DMS 273 (cell line): ENCODE measurements around the gene USP40.

Experiments
- DNase-seq: peaks from one replicate; lab custom pipeline; 2025; ENCODE audit not compliant: unreplicated experiment; lab: John Stamatoyannopoulos, UW

The USP40 gene

DNA sequence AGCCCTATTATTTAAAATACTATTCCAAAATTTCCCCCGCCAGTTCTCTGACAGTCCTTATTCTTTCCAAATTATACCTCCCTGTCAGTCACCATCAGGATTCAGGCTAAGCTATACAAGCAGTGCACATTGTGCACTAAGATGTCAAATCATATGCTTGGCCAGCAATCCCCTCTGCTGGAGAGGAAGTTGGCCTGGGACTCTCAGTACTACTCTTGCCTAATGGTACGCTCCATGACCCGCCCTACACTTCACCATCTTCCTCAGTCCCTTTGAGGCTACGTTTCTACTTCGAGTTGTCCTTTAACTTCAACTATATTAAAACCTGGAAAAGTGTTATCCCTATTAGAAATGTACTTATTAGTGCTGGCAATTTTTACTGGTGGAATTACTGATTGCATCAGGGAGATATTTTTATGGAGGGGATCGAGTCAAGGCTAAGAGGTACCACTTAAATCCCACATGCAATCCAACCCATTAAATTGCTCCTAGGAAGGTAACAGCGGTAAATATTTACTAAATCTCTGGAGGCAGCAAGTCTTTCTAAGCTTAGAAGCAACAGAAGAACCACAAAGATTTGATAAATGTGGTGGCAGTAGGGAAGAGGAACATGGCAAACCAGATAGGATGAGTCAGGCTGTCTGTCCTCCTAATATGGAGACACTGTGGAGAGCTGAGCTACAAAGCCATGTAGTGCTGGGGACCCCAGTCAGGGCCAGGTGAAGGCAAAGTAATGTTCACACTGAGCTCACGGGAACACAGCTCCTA is 2.7 kb downstream of the USP40 start:
- DNase-seq = no peak

DNA sequence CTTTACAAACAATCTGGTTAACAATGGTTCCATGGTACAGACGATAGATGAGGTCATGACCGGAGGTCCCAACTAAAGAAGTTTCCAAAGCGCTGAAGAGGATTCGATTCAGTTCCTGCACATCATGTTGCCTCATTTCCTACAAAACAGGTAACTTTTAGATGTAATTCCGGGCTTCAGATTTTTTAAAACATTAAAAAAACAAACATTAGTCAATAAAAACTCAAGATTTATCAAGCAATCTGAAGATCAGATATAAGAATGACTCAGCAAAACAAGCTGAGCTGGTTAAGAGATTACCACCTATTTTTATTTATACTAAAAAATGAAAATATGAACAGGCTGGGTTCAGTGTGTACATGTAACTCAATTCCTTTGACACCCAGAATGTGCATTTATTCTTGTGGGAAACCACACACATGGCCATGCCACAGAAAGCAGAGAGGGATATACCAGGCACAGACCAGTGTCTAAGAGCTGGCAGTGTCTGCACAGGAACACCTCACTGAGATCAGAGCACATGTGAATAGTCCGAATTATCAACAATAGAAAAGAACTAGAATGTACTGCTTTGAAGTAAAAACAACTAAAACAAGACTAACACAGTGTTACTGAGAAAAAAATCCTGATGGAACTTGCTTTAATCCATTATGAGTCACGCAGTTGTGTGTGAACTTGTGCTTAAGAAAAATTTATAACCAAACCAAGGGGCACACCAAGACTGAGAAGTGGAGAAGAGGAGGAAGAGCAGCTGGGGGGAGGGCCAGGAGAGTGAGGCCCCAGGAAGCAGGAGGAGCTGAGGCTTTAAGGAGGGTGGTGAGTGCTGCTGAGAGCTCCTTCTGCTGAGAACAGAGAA is 9.5 kb downstream of the USP40 start:
- DNase-seq = no peak

DNA sequence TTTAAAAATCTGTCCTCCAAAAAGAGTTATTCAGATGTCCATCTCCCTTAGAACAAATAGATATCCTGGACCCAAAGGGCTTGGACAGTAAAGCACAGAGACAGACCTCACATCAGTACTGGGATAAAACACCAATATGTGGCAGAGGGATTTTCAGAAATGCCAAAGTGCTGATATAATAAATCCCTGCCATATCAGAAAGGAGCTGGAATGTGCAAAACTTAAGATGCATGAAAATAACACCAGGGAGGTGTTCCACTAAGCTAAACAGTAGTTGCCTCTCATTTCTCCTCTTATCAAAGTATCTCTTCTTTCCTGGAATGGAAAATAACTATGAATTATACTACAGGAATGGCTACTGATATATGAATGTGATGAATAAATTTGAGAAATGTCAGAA is 13.2 kb downstream of the USP40 start:
- DNase-seq = no peak

DNA sequence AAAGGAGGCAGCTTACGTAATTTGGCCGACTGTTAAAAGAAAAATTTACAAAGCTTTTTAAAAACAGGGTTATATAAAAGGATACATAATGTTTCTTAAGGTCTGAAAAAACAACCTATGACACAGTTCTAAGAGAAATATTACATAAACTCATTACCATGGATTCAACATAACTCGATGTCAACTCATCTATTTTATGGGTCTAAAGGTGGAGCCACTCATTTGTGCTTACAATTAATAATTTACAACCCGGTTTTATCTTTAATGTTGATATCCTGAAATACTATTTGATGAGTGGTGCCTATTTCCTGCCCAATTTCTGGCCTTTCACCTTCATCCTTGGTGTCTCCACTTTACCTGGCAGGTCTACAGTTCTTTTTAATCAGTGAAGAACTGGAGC is 15.1 kb downstream of the USP40 start:
- no peak for DNase-seq

DNA sequence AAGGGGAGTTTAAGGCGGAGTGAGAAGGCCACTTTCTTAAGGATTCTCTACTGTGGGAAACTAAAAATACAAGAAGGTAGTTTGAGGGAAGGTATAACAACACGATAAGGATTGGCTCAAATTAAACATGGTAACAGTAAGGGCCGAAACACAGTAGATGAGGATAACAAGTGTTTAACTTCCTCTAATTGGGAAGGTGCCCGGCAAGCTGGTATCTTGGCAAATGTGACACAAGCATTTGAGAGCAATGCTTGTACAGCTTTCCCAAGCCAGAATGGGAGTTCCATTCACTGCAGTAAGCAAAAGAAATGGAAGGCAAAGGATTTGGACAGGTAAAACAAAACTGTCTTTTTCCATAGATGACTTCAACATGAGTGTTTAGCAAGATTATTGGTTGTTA is 19.8 kb downstream of the USP40 start:
- peak; percentile 3 for DNase-seq

DNA sequence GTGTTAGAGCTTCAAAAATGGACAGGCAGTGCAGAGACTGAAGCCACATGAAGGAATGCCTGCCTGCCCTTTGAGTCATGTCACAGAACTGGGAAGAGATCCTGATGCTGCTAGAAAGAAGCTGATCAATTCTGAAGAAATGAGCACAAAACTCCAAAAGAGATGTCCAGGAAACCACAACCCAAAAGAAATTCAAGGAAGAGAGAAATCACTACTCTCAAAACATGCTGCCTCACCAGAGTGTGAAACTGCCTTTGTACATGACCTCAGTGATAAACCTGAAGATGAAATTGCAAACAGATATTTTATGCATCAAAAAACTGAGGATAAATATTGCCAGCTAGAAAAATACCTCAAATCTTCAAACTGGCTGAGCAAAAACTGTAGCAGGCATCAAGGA is 20.5 kb downstream of the USP40 start:
- DNase-seq = no peak

DNA sequence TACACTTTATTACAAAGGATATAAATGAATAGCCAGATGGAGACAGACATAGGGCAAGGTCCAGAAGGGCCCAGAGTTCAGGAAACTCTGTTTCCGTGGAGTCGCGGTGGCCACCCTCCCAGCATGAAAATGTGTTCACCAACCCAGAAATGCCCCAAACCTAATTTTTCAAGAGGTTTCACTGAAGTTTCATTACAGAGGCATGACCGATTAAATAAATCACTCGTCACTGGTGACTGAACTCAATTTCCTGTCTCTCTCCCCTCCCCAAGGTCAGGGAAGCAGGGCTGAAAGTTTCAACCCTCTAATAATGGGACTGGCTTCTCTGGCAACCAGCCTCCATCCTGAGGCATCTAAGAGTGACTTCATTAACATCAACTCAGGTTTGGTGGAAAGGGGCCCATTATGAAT is 22.4 kb downstream of the USP40 start:
- no peak for DNase-seq

DNA sequence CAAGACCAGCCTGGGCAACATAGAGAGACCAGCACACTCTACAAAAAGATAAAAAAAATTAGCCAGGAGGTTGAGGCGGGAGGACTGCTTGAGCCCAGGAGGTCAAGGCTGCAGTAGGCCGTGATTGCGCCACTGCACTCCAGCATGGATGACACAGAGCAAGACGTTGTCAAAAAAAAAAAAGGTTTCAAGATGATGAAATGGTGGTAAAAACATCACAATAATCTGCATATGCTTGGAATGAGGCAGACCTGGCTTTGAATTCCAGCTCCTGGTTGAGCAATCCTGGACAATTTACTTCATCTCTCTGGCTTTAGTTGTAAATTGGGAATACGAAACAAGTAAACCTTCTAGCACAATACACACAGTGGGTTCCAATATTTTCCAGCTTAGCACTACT is 24.1 kb downstream of the USP40 start:
- DNase-seq = no peak

DNA sequence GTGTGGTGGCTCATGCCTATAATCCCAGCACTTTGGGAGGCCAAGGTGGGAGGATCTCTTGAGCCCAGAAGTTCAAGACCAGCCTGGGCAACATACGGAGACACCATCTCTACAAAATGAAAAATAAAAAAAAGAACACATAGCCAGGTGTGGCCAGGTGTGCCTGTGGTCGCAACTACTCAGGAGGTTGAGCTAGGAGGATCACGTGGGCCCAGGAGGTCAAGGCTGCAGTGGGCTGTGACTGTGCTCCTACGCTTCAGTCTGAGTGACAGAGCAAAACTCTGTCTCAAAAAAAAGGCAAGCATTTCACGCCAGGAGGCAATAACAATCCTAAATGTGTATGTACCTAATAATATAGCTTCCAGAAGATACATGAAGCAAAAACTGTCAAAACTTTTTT is 27.8 kb downstream of the USP40 start:
- DNase-seq = no peak

DNA sequence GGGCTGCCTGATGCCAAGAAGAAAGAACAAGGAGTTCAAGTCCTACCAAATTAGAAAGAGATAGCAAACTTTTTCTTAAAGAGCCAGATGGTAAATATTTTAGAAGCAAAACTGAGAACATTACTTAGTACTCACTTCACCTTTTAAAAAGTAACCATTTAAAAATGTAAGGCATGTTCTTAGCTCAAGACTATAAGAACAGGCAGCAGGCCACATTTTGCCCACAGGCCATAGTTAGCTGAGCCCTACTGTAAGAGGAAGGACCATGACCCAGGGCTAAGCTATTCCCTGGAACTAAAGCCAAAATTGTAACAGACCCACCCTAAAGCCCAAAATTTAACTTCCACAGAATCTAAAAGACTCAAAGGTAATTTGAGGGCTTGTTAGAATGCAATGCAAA is 31.3 kb downstream of the USP40 start:
- no peak for DNase-seq

DNA sequence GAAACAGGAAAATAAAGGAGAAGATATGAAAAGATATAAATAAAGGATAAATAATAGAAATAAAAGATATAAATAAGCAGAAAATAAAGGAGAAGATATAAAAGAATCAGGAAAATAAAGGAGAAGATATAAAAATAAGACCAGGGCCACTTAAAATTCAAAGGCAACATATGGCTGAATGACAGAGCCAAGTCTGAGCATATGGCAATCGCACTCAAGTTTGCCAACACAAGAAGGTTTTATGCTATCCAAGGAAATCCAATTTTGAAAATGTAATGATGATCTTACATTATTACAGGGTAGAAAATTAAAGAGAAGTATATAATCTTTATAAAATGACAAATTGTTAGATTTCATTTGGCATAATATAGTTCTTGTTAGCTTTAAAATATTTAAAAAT is 33.6 kb downstream of the USP40 start:
- DNase-seq = peak; percentile 75

DNA sequence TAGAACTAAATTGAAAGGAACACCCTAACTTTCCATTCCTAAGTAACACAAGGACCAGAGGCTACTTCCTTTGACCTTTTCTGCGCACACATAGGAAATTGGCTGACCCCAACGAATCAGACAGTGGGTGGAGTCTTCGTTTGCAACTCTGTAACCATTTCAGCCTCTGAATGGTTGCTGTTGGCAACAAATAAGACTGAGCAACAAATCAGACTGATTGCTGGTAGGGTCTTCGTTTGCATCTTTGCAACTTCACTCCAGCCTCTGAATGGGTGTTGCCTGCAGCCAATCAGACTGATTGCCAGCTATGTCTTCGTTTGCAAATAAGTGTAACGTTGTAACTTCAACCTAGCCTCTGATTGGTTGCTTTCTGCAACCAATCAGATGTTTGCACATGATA is 34.6 kb downstream of the USP40 start:
- peak; percentile 11 for DNase-seq

DNA sequence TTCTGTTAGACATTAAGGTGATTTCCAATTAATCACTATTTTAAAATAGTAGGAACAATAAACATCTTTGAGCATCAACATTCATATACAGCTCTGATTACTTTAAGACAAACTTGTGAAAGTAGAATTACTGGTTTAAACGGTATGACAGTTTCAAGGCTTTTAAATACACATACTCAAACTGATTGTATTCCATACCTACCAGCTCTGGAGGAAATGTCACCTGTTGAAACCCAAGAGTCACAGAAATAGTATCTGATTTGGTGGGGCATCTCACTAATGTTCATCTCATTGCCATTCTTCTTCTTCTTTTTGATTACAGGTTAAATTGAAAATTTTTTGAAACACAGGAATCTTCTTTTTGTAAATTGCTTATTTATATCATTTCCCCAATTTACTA is 36.2 kb downstream of the USP40 start:
- no peak for DNase-seq

DNA sequence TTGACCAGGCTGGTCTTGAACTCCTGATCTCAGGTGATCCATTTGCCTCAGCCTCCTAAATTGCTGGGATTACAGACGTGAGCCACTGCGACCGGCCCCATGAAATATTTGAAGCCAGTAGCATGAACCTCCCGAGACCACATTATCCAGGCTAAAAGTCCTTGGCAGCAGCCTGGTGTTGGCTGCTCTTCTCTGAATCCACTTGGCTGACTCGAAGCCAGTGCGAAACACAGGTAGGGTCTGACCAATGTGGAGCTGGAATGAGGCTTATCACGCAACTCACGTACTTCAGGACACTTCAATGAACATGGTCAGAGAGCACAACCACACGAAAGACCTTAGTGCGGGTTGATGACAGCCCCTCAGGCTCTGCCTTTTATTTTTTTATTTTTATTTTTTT is 38.4 kb downstream of the USP40 start:
- no peak for DNase-seq

DNA sequence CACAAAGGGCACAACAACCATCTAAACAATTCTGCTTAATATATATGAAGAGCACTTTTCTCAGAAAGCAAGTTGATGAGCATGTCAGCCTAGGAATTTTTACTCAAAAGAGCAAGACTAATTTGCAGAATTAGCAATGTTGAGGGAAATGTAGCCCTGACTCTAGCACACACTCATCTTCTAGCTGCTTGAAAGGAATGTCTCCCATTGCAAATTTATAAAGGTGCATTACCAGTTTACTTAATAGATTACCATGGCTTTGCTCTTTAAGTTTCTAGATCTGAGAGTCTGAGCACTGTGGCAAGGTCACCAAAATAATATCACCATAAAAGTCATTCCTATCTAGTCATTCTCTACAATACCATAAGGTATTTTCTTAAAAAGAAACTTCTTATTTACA is 40.8 kb downstream of the USP40 start:
- DNase-seq = no peak

DNA sequence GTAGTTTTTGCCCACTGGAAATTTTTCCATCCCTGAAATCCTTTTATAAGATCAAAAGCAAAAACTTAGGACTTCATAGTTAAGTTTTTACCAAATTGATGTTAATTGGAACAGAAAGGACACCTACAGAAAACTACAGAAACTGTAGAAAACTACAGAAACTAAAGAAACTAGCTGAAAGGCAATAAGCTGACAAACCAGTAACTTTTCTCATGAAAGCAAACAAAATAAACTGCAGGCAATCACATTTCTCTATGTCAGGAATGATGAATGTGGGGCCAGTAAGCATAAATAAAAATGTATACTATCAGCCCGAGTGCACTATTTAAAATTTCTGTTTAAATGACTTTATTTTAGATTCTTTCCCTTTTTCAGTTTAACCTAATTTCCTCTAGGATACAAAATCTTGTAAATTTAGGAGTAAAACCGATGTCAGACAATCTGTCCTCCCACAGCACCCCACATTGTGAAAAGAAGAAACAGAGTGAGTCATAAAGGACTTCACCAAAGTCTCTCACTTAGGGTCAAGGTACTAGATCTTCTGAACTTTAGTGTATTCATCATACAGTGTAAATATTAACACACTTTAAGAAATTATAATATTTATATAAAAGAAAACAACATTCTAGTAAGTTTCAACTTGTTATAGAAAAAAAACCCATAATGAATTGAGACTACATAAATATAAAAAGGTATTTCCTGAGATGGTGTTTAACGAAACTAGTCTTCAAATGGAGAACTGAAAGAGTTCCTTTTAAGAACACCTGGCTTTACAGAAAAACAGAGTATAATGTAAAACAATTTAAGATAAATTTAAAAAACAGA is 46.6 kb downstream of the USP40 start:
- DNase-seq = no peak

DNA sequence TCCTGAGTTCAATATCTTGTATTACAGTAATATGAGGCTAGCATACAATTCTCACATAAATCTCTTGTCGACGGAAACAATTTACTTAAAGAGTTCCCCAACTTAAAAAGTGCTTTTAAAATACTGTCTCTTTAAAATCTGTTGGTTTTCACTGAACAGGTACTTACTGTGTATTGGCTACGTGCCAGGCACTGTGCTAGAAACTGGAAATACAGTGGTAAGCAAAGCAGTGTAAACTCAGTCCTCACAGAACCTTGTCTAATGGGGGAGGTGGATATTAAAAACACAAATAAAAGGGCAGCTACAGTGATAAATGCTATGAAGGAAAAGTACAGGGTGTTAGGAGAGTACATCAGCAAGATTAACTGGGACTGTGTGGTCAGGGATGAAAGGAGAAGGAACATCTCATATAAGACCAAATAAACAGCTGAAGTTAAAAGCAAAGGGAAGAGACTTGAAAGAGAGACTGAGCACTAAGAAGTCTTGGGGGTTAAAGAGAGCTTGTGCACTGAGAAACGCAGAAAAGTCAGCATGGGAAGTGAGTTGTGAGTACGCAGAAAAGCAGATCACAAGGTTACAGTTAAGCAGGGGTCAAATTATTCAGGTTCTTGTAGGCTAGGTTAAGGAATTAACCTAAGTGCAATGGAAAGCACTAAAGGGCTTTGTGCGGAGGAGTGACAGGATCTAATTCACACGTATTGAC is 52.5 kb downstream of the USP40 start:
- peak; percentile 6 for DNase-seq

DNA sequence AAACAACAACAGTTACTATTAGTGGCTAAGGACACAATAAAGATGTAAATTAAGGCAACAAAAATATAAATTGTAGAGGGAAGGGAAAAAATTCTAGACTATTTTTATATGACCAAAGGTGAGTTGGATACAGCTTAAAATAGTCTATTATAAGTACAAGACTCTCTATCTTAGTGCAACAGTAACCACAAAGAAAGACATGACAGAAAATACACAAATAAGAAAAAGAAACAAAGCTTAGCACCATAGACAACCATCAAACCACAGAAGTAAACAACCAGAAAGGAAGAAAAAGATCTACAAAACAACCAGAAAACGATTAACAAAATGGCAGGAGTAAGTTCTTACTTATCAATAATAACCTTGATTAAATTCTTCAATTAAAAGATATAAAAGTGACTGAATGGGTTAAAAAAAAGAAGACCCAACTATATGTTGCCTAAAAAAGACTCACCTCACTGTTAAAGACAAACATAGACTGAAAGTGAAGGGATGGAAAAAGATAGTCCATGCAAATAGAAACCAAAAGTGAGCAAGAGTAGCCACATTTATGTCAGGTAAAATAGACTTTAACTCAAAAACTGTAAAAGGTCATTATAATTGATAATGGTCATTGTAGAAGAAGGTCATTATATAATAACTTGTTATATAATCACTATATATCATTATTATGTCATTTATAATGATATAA is 62.5 kb downstream of the USP40 start:
- DNase-seq = no peak

DNA sequence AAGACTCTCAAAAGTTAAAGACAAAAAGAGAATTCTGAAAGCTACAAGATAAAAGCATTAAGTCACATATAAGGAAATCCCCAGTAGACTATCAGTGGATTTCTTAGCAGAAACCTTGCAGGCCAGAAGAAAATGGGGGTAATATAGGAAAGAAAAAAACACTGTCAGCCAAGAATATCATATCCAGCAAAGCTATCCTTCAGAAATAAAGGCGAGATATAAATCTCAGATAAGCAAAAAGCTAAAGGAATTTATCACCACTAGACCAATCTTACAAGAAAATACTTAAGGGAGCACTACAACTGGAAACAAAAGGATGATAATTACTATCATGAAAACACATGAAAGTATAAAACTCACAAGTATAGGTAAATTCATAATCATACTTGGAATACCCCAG is 63.1 kb downstream of the USP40 start:
- DNase-seq = no peak
